Activated B cell treated with CpG ODN at 0.5 μM for 24 hours (primary cell): ENCODE measurements around the gene CASZ1. TPM values are rescaled to one million over a fixed set of nuclear protein-coding genes. Genes with fewer than 3 reads are reported as not detected.

Experiments
- ATAC-seq: fragments of 200-7000 bp; cut with Tn5 transposase; one replicate; pipeline ENCODE4 v1.10.0; 2021; ENCODE audit warnings: low read depth, mild to moderate bottlenecking, moderate library complexity
- CTCF ChIA-PET: fragments of 350-600 bp; sonication (Branson Sonifier 250); formaldehyde crosslinking; loops from one replicate; lab custom pipeline; 2021; ENCODE audit warnings: antibody characterized with exemption; lab: Charles Lee
- POLR2A ChIA-PET: fragments of 350-600 bp; sonication (Branson Sonifier 250); formaldehyde crosslinking; loops from one replicate; lab custom pipeline; 2021; ENCODE audit warnings: antibody characterized with exemption; lab: Charles Lee
- DNase-seq: peaks from one replicate; pipeline ENCODE4 v3.0.0; 2022
- H3K27ac Mint-ChIP-seq: one replicate; pipeline ENCODE4 v1.8.0; 2020; ENCODE audit warnings: mixed read lengths
- H3K27me3 Mint-ChIP-seq: one replicate; pipeline ENCODE4 v1.8.0; 2021; ENCODE audit warnings: mixed read lengths
- H3K36me3 Mint-ChIP-seq: one replicate; pipeline ENCODE4 v1.8.0; 2021; ENCODE audit warnings: low read depth, mixed read lengths
- H3K4me1 Mint-ChIP-seq: one replicate; pipeline ENCODE4 v1.8.0; 2021; ENCODE audit warnings: mixed read lengths
- H3K4me3 Mint-ChIP-seq: one replicate; pipeline ENCODE4 v1.8.0; 2020; ENCODE audit warnings: mild to moderate bottlenecking, mixed read lengths
- H3K9me3 Mint-ChIP-seq: one replicate; pipeline ENCODE4 v1.8.0; 2020; ENCODE audit warnings: mixed read lengths
- intact Hi-C: fragments of 100-400 bp; cut with micrococcal nuclease; formaldehyde crosslinking; loops from one replicate; pipeline ENCODE4 v1.15.1; 2024
- total RNA-seq: library from RNA; stranded (reverse); gene quantifications from 2 replicates; pipeline ENCODE4 v1.2.3, GENCODE V29; 2022
- TF ChIP-seq, protein P1 (sequence below): fragments of 200-600 bp; IDR thresholded peaks from one replicate; pipeline ENCODE4 v1.8.0; 2022; ENCODE audit warnings: antibody characterized with exemption, mild to moderate bottlenecking

The CASZ1 gene
- total RNA-seq, 1 donor from 2014 or later: 35.6 TPM

DNA sequence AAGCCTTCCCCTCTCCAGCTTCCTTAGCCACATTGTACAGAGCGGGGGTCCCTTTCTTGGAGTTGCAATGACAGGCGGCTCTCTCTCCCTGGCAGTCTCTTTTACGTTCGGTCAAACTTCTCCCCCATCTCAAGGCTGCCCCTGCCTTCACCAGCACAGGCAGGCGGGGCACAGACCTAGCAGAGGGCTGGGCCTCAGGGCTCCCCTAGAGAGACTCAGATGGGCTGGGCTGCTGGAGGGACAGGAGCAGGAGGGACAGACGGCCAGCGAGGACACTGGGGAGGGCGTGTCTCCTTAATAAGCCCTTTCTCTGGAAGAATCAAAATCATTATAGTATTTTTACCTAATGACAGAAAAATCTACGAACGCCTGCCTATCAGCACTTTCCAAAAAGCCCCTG lies 79.6 kb downstream of the CASZ1 start:
- POLR2A ChIA-PET: no interaction called here
- Mint-ChIP-seq H3K4me1 (peaks cover 4% of the 10 kb centered on the region), H3K4me3 (no peak overlapping the region), H3K36me3 (no peaks in the 10 kb centered on the region), H3K9me3 (no peaks in the 10 kb centered on the region), H3K27ac (no peak overlapping the region), H3K27me3 (peaks cover 6% of the 10 kb centered on the region)
- DNase-seq: no peak
- intact Hi-C loops: no loop called here
- ATAC-seq: no peak
- CTCF ChIA-PET: no interaction called here
- TF ChIP-seq, protein P1, sequence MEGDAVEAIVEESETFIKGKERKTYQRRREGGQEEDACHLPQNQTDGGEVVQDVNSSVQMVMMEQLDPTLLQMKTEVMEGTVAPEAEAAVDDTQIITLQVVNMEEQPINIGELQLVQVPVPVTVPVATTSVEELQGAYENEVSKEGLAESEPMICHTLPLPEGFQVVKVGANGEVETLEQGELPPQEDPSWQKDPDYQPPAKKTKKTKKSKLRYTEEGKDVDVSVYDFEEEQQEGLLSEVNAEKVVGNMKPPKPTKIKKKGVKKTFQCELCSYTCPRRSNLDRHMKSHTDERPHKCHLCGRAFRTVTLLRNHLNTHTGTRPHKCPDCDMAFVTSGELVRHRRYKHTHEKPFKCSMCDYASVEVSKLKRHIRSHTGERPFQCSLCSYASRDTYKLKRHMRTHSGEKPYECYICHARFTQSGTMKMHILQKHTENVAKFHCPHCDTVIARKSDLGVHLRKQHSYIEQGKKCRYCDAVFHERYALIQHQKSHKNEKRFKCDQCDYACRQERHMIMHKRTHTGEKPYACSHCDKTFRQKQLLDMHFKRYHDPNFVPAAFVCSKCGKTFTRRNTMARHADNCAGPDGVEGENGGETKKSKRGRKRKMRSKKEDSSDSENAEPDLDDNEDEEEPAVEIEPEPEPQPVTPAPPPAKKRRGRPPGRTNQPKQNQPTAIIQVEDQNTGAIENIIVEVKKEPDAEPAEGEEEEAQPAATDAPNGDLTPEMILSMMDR: no peak

DNA sequence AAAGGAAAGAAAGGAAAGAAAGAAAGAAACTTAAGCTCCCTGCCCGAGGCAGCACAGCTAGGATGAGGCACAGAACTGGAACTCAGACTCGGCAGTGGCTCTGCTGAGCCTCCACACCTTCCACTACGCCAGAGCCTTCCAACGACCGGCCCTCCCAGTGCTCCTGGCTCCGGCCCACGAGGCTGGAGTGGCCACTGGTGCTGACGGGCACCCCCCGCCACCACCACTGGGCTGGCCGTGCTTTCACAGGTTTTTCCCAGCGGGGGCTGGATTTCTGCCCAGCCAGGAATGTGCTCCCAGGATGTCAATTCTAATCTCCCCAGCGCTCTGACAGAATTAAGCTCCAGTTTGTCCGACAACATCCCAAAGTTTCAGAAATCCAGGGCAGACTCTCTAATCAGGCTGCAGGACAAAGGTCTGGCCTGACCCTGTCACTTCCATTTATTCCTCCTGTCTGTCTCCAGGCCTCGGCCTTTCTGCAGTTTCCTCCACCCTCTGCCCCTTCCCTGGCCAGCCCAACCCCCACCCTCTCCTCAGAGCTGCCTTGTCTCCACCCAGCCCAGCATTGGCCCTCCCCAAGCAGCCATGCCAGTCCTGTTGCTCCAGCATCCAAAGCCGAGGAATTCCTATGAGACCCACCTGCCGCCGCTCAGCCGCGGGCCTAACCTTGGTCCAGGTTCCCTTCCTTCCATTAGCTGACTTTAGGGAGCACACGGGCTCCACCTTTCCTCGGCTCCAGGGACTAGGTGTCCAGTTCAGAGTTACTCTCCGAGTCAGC lies 81.9 kb downstream of the CASZ1 start:
- H3K27me3 Mint-ChIP-seq: peaks cover 6% of the 10 kb centered on the region
- DNase-seq (no peak), ATAC-seq (no peak)
- H3K27ac Mint-ChIP-seq: no peak overlapping the region
- ChIA-PET CTCF (no interaction called here), POLR2A (no interaction called here)
- H3K4me1 Mint-ChIP-seq: peaks cover 4% of the 10 kb centered on the region
- H3K36me3 Mint-ChIP-seq: no peaks in the 10 kb centered on the region
- H3K9me3 Mint-ChIP-seq: no peaks in the 10 kb centered on the region
- TF ChIP-seq, protein P1: no peak
- H3K4me3 Mint-ChIP-seq: no peak overlapping the region
- intact Hi-C loops: no loop called here

DNA sequence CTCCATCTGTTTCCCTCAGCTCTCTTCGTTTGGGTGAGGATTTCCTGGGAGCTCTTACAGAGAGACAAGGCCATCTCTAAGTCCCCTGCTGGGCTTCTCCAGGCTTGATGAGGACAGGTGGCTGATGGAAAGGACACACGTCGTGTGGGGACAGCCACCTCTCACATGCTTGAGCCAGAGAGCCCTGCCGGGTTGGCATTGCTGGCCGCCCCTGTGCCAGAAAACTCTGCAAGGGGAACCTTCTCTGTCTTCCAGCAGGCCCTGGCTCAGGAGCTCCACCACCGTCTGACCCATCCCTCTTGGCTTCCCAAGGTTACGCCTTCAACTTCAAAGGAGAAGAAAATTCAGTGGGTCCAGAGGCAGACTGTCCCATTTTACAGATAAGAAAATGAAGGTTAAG lies 82.8 kb downstream of the CASZ1 start:
- Mint-ChIP-seq H3K4me3 (no peak overlapping the region), H3K27ac (no peak overlapping the region), H3K27me3 (peaks cover 6% of the 10 kb centered on the region), H3K9me3 (no peaks in the 10 kb centered on the region), H3K4me1 (peaks cover 4% of the 10 kb centered on the region), H3K36me3 (no peaks in the 10 kb centered on the region)
- ATAC-seq (no peak), DNase-seq (no peak)
- ChIA-PET POLR2A (no interaction called here), CTCF (no interaction called here)
- intact Hi-C loops: no loop called here
- TF ChIP-seq, protein P1: no peak

DNA sequence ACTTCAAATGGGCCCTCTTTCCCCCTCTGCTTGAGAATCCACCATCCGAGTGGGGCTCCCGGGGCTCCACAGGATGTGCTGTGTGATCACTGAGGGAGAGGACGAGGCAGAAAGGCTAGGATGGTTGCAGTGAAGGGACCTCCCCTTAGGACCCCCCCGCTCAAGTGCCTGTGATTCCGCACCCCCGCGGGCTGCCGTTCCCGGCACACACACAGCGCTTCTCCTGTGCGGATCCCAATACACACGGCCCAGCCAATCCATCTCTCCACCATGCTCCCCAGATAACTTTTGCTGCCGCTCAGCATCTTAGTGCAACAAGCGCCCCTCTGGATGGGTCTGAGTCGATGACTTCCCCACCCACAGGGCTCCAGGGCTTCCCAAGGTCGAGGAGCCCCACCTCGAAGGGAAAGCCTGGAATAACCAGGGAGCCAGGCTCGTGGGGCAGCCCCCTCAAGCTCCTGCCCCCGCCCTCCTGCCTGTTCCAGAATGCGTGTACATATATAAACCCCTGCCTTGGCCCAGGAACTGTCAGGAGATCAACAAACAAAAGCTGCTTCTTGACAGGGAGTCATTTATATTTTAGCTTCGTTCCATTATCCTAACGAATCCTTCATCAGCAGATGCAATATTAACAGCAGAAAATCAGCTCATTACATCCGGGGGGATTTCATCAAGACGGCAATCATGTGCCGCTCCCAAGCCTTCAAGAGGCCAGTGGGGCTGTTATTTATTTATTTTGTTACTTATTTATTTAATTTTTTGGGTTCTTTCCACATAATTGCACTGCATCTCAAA lies 83.7 kb downstream of the CASZ1 start:
- H3K36me3 Mint-ChIP-seq: no peaks in the 10 kb centered on the region
- H3K4me1 Mint-ChIP-seq: peaks cover 4% of the 10 kb centered on the region
- H3K27me3 Mint-ChIP-seq: peaks cover 6% of the 10 kb centered on the region
- intact Hi-C loops: no loop called here
- POLR2A ChIA-PET: no interaction called here
- ATAC-seq (no peak), DNase-seq (no peak)
- TF ChIP-seq, protein P1: no peak
- H3K9me3 Mint-ChIP-seq: no peaks in the 10 kb centered on the region
- no peak overlapping the region for H3K4me3 Mint-ChIP-seq
- no peak overlapping the region for H3K27ac Mint-ChIP-seq
- CTCF ChIA-PET: no interaction called here

DNA sequence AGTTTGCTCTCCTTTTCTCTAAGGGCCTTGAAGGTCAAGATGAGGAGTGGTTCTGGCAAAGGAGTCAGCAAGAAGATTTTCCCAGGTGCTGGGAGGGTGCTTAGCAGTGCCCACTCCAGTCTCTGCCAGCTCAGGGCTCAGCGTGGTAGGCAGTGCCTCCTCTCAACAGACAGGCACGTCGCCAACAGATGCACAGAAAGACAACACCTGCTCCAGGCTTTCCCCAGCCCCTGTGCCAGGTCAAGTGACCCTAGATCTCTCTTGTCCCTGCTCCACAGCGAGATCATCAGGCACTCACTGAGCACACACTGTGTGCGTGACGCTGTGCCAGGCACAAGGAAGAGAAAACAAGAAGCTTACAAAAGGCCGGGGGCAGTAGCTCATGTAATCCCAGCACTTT lies 86.0 kb downstream of the CASZ1 start:
- Mint-ChIP-seq H3K27me3 (peaks cover 7% of the 10 kb centered on the region), H3K4me3 (no peak overlapping the region)
- POLR2A ChIA-PET: no interaction called here

More for the DNA sequence above, 86.0 kb downstream of the CASZ1 start:
- no peaks in the 10 kb centered on the region for H3K36me3 Mint-ChIP-seq
- intact Hi-C loops: no loop called here
- ATAC-seq (no peak), DNase-seq (no peak)
- no peaks in the 10 kb centered on the region for H3K9me3 Mint-ChIP-seq
- no peaks in the 10 kb centered on the region for H3K4me1 Mint-ChIP-seq
- H3K27ac Mint-ChIP-seq: no peak overlapping the region
- TF ChIP-seq, protein P1: no peak
- CTCF ChIA-PET: no interaction called here
